ENCODE measurements around the gene FN3K.

FN3K gene

DNA sequence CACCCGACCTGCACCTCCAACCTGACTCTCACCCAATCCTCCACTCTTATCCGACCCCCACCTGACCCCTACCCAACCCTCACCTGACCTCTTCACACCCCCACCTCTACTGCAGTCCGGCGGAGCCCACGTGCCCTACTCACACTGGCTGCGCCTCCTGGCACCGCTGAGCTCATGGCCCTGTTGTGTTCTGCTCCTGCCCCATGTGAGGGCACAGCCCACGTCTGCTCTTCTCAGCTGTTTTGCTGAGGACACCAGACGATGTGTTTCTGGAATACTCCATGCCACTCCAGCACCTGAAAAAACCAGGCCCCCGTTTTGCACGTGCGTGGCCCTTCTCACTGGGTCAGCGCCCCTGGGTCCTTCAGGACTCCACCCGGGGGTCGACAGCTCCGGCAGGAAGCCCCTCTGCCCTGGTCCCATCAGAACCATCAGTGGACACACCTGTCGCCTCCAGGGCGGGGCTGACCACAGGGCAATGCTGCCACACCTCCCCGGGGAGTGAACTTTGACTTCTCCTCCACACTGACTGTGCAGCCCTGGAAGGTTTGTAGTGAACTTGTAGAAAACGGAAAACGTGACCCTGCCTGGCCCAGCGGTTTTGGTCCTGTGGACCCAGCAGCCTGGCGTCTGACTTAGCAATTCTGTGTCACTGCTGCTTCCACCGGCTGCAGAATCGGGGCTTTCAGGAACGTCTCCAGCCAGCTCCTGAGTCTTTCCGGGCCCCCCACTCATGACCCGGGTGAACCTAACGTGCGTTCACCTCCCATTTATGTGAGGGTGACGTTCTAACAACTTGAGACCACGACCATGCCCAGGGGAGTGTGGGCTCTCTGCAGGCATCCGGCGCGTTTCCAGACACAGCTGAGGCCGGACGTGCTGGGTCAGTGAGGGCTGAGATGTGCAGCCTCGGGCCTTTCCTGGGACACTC lies 31.2 kb upstream of the FN3K start:
- DNase-seq: no peak
- ATAC-seq: no peak

DNA sequence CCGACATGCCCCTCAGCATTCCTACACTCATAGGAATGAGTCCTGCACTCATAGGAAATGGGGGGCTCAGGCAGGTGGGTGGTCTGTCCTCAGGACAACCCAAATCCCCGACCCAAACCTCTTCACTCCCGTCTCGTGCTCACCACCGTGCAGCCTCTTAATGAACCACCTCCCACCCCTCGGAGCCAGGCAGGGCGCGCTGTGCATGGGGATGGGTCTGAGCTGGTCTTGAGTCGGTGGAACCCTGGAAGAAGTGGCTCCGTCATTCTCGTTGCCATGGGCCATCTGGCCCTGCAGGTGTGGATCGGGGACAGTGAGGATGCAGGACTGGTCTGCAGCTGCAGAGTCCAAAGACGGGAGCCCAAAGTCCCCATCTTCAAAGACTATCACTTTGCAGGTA lies 30.5 kb upstream of the FN3K start:
- ATAC-seq: no peak
- DNase-seq: no peak

DNA sequence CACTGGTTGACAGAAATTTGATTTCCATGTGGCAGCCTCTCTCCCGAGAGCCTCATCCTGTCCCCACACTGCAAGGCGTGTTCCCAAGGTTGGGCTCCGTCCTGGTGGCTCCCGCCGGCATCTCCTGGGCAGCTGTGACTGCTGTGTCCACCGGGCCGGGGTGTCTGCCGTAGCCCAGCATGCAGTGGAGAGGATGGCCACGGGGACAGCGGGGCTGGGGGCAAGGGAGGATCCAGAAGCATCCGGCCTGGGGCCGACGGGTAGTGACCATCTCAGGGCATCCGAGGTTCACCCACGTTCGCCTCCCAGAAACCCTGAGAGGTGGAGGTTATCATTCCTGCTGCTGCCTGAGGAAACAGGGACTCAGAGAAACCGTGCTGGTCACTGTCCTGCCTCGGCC lies 29.7 kb upstream of the FN3K start:
- DNase-seq: no peak
- no peak for ATAC-seq

DNA sequence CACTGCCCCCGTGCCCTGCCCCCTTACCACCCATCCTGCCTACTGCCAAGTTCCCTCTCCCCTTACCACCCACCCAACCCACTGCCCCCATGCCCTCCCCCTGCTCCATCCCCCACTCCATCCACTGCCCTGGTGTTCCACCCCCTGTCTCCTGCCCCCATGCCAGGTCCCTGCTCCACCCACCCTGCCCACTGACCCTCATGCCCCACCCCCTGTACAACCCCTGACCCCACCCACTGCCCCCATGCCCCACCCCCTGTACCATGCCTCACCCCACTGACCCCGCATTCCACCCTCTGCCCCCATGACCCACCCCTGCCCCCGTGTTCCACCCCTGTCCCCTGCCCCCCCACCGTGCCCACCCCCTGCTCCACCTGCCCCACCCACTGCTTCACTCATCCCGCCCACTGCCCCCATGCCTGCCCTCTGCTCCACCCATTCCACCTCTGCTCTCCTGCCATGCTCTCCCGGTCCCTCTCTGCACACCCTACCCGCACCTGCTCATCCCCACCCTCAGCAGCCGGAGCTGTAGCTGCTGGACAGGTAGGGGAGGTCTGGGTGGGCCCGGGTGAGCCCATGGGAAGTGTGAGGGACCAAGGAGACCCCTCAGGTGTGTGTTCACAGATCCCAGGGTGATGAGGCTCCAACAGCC lies 26.3 kb upstream of the FN3K start:
- no peak for DNase-seq

DNA sequence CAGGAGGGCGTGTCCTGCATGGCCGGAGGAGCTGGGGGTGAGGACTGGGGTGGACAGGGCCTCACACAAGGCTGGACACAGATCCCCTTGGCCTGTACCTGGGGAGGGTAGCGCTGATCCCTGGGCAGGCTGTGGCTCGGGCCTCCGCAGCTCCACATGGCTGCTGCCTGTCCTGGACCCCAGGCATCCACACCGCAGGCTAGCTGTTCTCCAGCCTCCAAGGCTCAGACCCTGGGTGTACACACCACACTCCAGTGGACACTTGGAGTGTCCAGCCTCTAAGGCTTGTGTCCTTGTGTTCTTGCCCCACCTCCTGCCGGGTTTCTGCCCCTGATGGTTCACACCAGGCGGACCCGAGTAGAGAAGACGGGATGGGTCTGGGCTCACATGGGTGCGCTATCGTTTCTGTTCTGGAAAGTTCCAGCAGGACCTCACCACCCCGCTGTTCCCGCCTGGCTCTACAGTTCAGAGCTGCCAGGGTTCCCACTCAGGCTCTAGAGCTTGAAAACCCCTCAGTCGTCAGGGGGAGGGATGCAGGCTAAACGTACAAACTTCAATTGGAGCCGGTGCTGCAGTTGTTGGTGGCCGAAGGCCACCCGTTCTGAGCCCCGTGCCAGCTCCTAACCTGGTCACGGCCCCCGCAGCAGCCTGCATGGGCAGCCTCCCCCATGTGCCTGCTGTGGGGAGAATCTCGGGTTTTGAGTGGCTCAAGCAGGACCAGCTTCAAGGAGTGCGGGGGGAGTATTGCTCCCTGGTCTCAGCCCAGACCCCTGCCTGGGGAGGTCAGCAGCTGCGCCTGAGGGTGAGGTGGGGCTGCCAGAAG lies 25.5 kb upstream of the FN3K start:
- no peak for ATAC-seq
- no peak for DNase-seq

More for the DNA sequence above, 26.3 kb upstream of the FN3K start:
- no peak for ATAC-seq

DNA sequence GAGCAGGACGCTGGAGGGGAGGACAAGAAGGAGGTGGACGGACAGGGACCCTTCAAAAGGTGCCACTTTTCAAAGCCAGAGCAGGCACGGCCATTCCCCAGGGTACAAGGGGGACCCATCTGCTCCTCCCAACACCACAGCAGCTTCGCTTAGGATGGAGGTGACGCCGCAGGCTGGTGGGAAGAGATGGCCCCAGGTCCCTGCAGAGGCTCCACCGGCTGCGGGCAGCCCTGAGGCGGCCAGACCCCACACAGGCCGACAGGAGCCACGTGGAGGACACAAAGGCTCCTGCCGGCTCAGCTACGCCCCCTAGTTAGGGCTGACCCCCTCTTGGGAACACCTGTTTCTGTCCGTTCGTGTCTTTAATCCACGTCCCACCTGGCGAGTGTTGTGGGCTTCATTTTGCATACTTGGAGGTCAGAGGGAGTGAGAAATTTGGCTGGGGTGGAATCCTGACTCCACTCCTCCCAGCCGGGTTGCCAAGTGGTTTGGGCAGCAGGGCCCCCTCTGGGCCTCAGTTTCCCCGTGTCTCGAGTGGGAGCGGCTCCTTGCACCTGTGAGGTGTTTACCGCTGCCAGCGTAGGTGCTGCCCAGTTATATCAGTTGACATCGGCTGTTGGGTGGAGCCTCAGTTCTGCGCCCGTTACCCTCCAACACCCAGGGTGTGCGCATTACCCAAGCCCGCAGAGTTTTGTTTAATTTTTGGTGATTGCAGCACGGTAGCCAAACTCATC lies 24.7 kb upstream of the FN3K start:
- ATAC-seq (no peak), DNase-seq (no peak)

DNA sequence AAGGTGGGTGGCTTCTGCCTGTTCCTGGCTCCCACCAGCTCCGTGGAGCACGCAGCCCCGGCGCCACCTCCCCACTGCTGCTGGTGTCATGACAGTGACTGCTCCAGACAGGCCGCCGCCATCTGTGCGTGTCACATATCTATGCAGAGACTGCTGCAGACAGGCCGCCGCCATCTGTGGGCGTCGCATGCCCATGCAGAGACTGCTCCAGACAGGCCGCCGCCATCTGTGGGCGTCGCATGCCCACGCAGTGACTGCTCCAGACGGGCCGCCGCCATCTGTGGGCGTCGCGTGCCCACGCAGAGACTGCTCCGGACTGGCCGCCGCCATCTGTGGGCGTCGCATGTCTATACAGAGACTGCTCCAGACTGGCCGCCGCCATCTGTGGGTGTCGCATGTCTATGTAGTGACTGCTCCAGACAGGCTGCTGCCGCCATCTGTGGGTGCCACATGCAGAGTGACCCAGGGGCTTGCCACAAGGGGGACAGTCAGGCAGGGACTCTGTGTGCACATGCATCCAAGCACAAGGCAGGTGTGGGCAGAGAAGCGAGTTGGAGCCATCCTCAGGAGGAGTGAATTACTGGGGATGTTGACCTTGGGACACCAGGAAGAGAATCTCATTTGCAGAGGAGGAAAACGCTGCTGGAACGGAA lies 22.2 kb upstream of the FN3K start:
- no peak for DNase-seq
- ATAC-seq: no peak

DNA sequence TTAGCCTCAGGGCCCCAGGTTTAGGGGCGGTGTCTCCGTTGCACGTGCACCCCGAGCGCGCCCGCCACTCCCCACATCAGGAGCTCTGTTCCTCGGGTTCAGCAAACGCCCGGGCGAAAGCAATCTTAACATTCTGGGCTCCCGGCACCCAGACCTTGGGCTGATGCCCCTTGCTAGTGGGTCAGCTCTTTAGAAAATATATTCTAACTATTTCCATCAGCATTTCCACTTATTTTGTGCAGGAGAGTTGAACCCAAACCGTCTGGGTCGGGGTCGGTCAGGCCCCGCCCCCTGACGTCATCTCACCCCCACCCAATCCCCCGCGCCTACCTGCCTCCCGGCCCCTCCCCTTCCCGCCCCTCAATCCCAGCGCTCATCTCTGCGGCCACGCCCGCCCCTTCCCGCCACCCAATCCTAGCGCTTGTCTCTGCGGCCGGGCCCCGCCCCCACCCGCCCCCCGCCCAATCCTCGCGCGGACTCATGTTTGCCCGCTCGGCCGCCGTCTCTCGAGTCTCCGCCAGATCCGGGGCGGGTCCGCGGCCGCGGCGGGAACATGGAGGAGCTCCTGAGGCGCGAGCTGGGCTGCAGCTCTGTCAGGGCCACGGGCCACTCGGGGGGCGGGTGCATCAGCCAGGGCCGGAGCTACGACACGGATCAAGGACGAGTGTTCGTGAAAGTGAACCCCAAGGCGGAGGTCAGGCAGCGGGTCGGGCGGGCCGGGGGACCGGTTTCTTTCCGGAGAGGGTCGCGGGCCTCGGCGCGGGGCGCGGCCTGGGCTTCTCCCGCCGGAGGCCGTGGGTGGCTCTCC lies 19.0 kb upstream of the FN3K start, which contains the start of gene FN3KRP:
TSS of gene FN3KRP (plus strand) at position 504 of the 808 bp plus-strand sequence. CDS start at position 554, 50 bp downstream.
- peak; percentile 89 for DNase-seq
- peak; percentile 92 for ATAC-seq

DNA sequence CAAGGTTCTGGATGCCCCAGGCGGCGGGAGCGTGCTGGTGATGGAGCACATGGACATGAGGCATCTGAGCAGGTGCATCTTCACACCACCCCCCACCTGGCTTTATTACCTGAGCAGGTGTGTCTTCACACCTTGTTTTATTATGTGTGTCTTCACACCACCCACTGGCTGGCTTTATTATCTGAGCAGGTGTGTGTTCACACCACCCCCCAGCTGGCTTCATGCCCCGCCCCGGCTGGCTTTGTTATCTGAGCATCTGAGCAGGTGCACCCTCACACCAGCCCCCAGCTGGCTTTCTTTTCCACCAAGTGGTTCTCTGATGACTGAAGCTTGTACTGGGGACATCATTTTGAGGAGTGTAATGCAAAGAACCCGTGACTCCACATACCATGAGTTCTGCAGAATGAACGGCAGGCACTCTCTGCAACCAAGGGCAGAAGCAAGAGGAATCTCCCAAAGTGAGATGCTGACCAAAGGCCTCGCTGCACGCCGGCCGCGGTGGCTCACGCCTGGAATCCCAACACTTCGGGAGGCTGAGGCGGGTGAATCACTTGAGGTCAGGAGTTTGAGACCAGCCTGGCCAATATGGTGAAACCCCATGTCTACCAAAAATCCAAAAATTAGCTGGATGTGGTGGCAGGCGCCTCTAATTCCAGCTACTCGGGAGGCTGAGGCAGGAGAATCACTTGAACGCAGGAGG lies 16.3 kb upstream of the FN3K start:
- no peak for ATAC-seq
- DNase-seq: no peak

DNA sequence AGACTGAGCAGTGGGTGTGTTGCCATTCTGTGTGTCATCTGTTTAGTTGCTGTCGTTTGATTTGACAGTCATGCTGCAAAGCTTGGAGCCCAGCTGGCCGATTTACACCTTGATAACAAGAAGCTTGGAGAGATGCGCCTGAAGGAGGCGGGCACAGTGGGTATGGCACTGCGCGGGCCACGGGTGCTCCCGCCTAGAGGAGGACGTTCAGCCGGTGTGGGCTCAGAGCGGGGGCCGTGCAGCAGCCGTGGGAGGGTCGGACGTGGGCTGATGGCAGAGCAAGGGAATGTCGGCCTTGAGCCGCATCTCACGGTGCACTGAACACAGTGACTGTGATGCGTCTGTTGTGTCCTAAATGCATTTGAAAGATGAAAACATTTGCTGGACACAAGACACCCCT lies 15.2 kb upstream of the FN3K start:
- ATAC-seq (no peak), DNase-seq (no peak)

DNA sequence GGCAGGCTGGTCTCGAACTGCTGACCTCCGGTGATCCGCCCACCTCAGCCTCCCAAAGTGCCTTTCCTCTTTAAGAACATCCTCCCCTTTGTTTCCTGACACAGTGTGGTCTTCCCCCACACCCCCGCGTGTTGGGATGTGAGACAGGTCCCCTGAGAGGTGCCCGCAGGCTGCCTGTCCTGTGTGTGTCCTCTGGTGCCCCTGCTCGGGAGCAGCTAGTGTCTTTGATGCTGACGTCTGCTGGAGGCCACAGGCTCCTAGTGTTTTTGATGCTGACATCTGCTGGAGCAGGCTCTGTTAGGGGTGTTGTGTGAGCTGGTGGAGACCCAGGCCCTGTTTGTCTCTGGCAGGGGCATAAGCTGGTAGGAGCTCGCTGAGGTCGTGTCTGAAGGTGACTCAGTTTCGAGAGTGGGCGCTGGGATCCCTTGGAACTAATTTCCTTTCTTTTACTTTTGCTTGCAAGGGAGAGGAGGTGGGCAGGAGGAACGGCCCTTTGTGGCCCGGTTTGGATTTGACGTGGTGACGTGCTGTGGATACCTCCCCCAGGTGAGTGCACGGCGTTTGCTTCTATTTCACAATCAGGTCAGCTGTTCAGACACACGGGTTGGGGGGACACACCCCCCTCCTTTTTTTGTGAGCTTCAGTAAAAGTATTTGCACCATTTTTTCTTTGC lies 12.9 kb upstream of the FN3K start:
- ATAC-seq (no peak), DNase-seq (no peak)

DNA sequence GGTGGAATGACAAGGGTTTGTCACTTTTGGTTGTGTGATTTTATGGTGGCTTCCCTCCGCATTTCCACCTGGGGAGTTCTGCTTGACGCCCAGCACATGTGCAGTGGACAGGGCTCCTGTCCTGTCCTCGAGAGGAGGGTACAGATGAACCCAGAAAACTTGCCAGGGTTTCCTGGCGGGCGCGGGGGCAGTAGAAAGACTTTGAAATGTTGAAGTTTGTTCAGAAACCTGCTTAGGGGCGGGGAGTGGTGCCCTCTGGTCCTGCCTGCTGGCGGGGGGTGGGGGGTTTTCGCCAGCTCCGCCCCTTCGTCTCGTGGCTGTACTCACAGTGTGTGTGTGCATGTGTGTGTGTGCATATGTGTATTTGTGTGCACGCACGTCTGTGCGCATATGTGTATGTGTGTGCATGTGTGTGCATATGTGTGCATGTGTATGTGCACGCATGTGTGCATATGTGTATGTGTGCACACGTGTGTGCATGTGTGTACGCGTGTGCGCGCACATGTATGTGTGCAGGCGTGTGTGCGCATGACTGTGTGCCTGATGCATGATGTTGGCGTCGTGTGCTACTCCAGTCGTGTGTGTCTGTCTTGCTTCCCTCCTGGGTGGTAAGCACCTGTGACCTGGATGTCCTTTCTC lies 12.1 kb upstream of the FN3K start:
- ATAC-seq (no peak), DNase-seq (no peak)

DNA sequence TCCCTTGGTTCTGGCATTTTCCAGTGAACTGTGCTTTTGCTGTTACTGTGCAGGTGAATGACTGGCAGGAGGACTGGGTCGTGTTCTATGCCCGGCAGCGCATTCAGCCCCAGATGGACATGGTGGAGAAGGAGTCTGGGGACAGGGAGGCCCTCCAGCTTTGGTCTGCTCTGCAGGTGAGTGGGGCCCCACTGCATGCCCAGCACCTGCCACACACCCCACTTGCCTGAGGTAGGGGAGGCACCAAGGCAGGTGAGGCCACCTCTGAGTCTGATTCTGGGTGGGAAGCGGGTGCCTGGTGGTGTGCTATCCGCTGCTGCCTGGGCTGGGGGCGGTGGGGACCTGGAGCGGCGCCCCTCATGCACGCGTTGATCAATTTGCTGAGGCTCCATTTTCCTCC lies 9.0 kb upstream of the FN3K start:
- DNase-seq (no peak), ATAC-seq (no peak)

DNA sequence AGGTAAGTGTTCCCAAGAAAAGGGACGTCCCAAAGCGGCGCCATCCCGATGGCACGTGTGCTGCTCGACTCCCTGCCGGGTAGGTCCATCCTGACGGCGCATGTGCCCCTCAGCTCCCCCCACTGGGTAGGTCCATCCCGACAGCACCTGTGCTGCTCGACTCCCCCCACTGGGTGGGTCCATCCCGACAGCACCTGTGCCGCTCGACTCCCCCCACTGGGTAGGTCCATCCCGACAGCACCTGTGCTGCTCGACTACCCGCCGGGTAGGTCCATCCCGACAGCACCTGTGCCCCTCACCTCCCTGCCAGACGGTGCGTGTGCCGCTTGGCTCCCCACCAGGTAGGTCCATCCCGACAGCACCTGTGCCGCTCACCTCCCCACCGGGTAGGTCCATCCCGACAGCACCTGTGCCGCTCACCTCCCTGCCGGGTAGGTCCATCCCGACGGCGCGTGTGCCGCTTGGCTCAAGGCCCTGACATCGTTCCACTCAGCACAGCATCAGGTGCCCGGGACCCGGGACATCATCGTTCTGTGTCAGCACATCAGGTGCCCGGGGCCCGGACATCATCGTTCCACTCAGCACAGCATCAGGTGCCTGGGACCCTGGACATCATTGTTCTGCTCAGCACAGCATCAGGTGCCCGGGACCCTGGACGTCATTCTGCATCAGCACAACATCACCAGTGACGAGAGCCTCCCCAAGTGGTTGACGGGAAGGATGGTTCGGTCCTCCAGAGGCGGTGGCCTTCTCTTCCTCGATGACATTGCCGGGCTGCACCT lies 5.7 kb upstream of the FN3K start:
- DNase-seq (no peak), ATAC-seq (no peak)

DNA sequence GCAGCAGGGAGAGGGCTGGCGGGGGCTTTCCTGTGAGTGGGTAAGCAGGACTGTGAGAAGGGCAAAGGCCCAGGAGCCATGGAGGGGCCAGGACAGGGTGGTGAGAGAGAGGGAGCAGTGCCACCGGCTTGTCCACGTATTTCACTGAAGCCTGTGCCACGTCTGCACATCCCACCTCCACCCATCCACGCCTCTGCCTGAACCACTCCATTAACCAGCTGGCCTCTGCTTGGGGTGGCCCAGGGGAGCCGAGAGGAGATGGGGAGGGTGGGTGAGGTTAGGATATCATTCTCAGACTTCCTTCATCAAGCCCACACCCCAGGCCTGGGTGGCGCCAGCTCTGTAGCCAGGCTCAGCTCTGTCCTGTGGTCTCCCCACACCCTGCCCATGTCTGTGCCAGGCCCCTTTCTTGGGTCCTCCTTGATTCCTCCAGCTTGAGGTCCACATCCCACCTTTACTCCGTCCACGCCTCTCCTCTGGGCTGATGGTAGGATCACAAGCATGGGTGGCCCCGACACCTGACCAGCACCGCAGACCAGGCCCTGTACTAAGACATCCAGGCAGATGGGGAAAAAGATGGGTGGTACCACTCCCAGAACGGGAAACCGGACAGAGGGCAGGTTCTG lies 3.2 kb upstream of the FN3K start:
- DNase-seq (no peak), ATAC-seq (no peak)

DNA sequence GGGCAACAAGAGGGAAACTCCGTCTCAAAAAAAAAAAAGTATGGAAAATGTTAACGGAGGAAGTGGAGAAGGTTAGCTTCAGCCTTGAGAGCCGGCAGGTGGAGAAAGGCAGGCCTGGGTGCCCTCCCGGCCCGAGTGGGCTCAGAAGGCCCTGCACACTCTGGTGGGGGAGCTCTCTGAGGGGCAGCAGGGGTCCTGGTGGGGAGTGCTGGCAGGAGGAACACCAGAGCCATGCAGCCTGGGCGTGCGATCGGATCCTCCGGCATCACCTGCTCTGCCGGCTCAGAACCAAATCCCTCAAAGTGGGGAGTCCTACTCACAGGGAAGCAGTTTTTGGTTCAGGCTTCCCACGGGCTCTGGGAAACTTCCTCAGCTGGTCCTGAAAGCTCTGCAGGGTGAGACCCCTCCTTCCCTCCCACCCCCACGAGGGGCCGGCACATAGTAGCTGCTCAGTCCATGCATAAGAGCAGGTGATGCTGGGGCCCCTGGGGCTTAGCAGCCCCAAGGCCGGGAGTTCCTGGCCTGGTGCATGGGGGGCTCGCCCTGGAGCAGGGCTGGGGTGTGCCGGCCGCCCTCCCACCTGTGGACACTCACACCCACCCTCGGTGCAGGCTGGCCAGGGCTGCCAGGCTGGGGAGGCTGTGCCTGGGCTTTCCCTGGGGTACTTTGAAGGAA lies 1.2 kb downstream of the FN3K start:
- DNase-seq: no peak

More for the DNA sequence above, 1.2 kb downstream of the FN3K start:
- no peak for ATAC-seq
